K562 (cell line): Measurements from ENCODE around the gene MIX23. TPM values are rescaled to one million over a fixed set of nuclear protein-coding genes. Genes with fewer than 3 reads are reported as not detected.

Experiments used
- CBFA2T2 ChIP-seq: fragments of 450-650 bp; conservative IDR thresholded peaks from 2 replicates; pipeline ENCODE4 v1.6.1; 2017; ENCODE audit warnings: mild to moderate bottlenecking
- ESRRB ChIP-seq: fragments of 250-450 bp; sonication (Bioruptor Pico); IDR thresholded peaks from 2 replicates; pipeline ENCODE4 v1.5.0; 2020; ENCODE audit warnings: mild to moderate bottlenecking, moderate library complexity, borderline replicate concordance
- PHTF2 ChIP-seq: fragments of 250-450 bp; sonication (Bioruptor Pico); IDR thresholded peaks from 2 replicates; pipeline ENCODE4 v1.5.0; 2021; ENCODE audit warnings: mild to moderate bottlenecking
- TCF3 ChIP-seq: sonication (generic); formaldehyde crosslinking; IDR thresholded peaks from 2 replicates; pipeline ENCODE4 v1.4.0; 2020; ENCODE audit warnings: mild to moderate bottlenecking, missing genetic modification reagents
- ZFP30 ChIP-seq: fragments of 250-450 bp; sonication (Bioruptor Pico); IDR thresholded peaks from 2 replicates; pipeline ENCODE4 v1.8.0; 2022; ENCODE audit warnings: moderate library complexity, mild to moderate bottlenecking, inconsistent platforms, borderline replicate concordance
- ZNF507 ChIP-seq: conservative IDR thresholded peaks from 2 replicates; pipeline ENCODE4 v1.6.1; 2017; ENCODE audit warnings: missing genetic modification characterization, missing compliant biosample characterization
- ZNF764 ChIP-seq: fragments of 250-450 bp; sonication (Bioruptor Pico); IDR thresholded peaks from 2 replicates; pipeline ENCODE4 v1.4.0; 2020; ENCODE audit warnings: low read depth, mild to moderate bottlenecking, moderate library complexity
- polyA plus RNA-seq, 8 experiments: library from polyadenylated mRNA; depleted of rRNA in 4 of 8; stranded (reverse) in 5 of 8; unstranded in 3 of 8; fragments of >200 nt; fragmentation: Nextera tagmentation in 2 of 8; fragmentation: Illumina TruSeq in 1 of 8; extraction: Ambion mirVana in 2 of 8; extraction: Trizol in 1 of 8; gene quantifications; 2 replicates each; pipeline versions ENCODE4 v1.2.1 to v1.2.3, GENCODE V29; 2011 to 2014; ENCODE audit warnings: inconsistent platforms in 1 of 8, missing spikeins in 1 of 8
- total RNA-seq, 7 experiments: library from RNA; depleted of rRNA in 6 of 7; stranded (reverse); fragments of >200 nt in 6 of 7; fragmentation: Illumina TruSeq in 2 of 7; extraction: Trizol in 2 of 7; gene quantifications; 2 replicates each; pipeline versions ENCODE4 v1.2.1 to v1.2.3, GENCODE V29; 2011 to 2021; ENCODE audit warnings: low replicate concordance in 1 of 7
- TF ChIP-seq, protein P1 (sequence below): sonication (generic); formaldehyde crosslinking; IDR thresholded peaks from 2 replicates; pipeline ENCODE4 v1.8.0; 2022; ENCODE audit warnings: missing genetic modification reagents, mild to moderate bottlenecking, borderline replicate concordance
- TF ChIP-seq, protein P2 (sequence below): fragments of 450-650 bp; formaldehyde crosslinking; IDR thresholded peaks from 2 replicates; pipeline ENCODE4 v1.4.0; 2020; ENCODE audit warnings: mild to moderate bottlenecking, moderate library complexity
- TF ChIP-seq, protein P3 (sequence below): sonication (generic); formaldehyde crosslinking; IDR thresholded peaks from 2 replicates; pipeline ENCODE4 v1.4.0; 2020; ENCODE audit warnings: mild to moderate bottlenecking, missing genetic modification reagents
- TF ChIP-seq, protein P4 (sequence below): fragments of 250-450 bp; sonication (Bioruptor Pico); IDR thresholded peaks from 2 replicates; pipeline ENCODE4 v1.6.1; 2021; ENCODE audit warnings: mild to moderate bottlenecking
- TF ChIP-seq, protein P5 (sequence below), 2 experiments: fragments of 450-650 bp in 1 of 2; IDR thresholded peaks; 2 replicates each; pipeline ENCODE4 v1.6.1; 2011 to 2017; ENCODE audit warnings: low read depth in 2 of 2, antibody characterized with exemption in 1 of 2, borderline replicate concordance in 1 of 2, low read length in 1 of 2, mild to moderate bottlenecking in 1 of 2, mixed read lengths in 1 of 2; ENCODE audit not compliant: control insufficient read depth in 1 of 2
- TF ChIP-seq, protein P6 (sequence below): fragments of 200-400 bp; formaldehyde crosslinking; IDR thresholded peaks from 2 replicates; pipeline ENCODE4 v1.6.1; 2017; ENCODE audit warnings: mild to moderate bottlenecking, low read depth, low read length, moderate library complexity

MIX23 gene
- total and polyA plus RNA-seq, 9 of the 15 experiments (the other 6 are each of a cell fraction or from before 2014, with no cell fraction given): 45.5 to 185 (median 106) TPM

DNA sequence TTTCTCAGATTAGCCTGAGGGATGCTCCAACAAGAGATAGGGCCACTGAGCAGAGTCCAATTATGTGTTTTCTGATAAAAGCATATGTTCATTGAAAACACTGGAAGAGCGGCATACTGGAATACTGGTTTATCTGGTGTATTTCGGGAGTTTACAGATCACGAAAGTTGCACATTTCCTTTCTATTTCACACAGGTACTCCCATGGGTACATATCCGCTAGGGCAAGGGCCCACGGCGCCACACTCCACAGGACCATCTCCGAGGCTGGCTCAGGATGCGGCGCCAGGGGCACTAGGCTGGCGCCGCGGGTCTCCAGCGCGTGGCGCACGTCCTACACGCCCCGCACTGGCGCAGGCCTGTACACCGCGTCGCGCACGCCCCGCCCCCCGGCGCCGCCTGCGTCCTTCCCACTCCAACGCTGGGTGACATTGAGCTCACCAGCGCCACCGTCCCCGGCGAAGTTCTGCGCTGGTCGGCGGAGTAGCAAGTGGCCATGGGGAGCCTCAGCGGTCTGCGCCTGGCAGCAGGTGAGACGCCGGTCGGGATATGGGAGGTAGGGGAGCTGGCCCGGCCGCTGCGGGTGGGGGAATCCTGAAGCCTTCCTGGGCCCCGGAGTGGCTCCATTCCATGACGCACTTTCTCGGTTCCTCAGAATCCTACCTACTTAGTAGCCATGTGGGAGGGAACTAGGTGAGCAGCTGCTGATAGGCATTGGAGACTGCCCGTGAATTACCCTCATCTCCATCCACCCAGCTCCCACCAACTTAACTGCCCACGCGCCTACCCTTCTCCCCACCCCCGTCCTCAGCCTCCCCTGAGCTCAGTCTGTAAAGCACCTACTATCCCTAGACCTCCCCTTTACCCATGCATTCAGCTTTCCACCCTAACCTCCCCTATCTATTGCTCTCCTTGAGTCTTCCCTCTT is 1.0 kb upstream of the MIX23 start, which contains the start of gene FAM162A (continued):
- TF ChIP-seq, protein P1, sequence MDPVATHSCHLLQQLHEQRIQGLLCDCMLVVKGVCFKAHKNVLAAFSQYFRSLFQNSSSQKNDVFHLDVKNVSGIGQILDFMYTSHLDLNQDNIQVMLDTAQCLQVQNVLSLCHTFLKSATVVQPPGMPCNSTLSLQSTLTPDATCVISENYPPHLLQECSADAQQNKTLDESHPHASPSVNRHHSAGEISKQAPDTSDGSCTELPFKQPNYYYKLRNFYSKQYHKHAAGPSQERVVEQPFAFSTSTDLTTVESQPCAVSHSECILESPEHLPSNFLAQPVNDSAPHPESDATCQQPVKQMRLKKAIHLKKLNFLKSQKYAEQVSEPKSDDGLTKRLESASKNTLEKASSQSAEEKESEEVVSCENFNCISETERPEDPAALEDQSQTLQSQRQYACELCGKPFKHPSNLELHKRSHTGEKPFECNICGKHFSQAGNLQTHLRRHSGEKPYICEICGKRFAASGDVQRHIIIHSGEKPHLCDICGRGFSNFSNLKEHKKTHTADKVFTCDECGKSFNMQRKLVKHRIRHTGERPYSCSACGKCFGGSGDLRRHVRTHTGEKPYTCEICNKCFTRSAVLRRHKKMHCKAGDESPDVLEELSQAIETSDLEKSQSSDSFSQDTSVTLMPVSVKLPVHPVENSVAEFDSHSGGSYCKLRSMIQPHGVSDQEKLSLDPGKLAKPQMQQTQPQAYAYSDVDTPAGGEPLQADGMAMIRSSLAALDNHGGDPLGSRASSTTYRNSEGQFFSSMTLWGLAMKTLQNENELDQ (CRISPR knock-in tag): no peak
- TF ChIP-seq, protein P2, sequence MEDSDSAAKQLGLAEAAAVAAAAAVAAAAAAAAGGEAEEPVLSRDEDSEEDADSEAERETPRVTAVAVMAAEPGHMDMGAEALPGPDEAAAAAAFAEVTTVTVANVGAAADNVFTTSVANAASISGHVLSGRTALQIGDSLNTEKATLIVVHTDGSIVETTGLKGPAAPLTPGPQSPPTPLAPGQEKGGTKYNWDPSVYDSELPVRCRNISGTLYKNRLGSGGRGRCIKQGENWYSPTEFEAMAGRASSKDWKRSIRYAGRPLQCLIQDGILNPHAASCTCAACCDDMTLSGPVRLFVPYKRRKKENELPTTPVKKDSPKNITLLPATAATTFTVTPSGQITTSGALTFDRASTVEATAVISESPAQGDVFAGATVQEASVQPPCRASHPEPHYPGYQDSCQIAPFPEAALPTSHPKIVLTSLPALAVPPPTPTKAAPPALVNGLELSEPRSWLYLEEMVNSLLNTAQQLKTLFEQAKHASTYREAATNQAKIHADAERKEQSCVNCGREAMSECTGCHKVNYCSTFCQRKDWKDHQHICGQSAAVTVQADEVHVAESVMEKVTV (CRISPR knock-in tag): no peak
- no peak for TF ChIP-seq ESRRB (CRISPR knock-in tag)
- no peak for TF ChIP-seq CBFA2T2
- no peak for TF ChIP-seq ZFP30 (CRISPR knock-in tag)
- TF ChIP-seq, protein P3, sequence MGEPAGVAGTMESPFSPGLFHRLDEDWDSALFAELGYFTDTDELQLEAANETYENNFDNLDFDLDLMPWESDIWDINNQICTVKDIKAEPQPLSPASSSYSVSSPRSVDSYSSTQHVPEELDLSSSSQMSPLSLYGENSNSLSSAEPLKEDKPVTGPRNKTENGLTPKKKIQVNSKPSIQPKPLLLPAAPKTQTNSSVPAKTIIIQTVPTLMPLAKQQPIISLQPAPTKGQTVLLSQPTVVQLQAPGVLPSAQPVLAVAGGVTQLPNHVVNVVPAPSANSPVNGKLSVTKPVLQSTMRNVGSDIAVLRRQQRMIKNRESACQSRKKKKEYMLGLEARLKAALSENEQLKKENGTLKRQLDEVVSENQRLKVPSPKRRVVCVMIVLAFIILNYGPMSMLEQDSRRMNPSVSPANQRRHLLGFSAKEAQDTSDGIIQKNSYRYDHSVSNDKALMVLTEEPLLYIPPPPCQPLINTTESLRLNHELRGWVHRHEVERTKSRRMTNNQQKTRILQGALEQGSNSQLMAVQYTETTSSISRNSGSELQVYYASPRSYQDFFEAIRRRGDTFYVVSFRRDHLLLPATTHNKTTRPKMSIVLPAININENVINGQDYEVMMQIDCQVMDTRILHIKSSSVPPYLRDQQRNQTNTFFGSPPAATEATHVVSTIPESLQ: no peak
- TF ChIP-seq ZNF764 (CRISPR knock-in tag): no peak
- TF ChIP-seq, protein P4, sequence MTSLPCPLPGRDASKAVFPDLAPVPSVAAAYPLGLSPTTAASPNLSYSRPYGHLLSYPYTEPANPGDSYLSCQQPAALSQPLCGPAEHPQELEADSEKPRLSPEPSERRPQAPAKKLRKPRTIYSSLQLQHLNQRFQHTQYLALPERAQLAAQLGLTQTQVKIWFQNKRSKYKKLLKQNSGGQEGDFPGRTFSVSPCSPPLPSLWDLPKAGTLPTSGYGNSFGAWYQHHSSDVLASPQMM (CRISPR knock-in tag): no peak
- TF ChIP-seq ZNF507 (tag): no peak
- TF ChIP-seq, protein P5, sequence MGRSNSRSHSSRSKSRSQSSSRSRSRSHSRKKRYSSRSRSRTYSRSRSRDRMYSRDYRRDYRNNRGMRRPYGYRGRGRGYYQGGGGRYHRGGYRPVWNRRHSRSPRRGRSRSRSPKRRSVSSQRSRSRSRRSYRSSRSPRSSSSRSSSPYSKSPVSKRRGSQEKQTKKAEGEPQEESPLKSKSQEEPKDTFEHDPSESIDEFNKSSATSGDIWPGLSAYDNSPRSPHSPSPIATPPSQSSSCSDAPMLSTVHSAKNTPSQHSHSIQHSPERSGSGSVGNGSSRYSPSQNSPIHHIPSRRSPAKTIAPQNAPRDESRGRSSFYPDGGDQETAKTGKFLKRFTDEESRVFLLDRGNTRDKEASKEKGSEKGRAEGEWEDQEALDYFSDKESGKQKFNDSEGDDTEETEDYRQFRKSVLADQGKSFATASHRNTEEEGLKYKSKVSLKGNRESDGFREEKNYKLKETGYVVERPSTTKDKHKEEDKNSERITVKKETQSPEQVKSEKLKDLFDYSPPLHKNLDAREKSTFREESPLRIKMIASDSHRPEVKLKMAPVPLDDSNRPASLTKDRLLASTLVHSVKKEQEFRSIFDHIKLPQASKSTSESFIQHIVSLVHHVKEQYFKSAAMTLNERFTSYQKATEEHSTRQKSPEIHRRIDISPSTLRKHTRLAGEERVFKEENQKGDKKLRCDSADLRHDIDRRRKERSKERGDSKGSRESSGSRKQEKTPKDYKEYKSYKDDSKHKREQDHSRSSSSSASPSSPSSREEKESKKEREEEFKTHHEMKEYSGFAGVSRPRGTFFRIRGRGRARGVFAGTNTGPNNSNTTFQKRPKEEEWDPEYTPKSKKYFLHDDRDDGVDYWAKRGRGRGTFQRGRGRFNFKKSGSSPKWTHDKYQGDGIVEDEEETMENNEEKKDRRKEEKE (IDR thresholded peaks at IDR 0.05; ENCODE audit: borderline replicate concordance in 1 of 2, control insufficient read depth in 1 of 2, low read depth in 2 of 2, low read length in 1 of 2): no peak
- TF ChIP-seq, protein P6, sequence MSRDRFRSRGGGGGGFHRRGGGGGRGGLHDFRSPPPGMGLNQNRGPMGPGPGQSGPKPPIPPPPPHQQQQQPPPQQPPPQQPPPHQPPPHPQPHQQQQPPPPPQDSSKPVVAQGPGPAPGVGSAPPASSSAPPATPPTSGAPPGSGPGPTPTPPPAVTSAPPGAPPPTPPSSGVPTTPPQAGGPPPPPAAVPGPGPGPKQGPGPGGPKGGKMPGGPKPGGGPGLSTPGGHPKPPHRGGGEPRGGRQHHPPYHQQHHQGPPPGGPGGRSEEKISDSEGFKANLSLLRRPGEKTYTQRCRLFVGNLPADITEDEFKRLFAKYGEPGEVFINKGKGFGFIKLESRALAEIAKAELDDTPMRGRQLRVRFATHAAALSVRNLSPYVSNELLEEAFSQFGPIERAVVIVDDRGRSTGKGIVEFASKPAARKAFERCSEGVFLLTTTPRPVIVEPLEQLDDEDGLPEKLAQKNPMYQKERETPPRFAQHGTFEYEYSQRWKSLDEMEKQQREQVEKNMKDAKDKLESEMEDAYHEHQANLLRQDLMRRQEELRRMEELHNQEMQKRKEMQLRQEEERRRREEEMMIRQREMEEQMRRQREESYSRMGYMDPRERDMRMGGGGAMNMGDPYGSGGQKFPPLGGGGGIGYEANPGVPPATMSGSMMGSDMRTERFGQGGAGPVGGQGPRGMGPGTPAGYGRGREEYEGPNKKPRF: no peak
- TF ChIP-seq PHTF2: no peak
- no peak for TF ChIP-seq TCF3 (CRISPR knock-in tag)
